Measurements from ENCODE around the gene KIAA1217.

DNA sequence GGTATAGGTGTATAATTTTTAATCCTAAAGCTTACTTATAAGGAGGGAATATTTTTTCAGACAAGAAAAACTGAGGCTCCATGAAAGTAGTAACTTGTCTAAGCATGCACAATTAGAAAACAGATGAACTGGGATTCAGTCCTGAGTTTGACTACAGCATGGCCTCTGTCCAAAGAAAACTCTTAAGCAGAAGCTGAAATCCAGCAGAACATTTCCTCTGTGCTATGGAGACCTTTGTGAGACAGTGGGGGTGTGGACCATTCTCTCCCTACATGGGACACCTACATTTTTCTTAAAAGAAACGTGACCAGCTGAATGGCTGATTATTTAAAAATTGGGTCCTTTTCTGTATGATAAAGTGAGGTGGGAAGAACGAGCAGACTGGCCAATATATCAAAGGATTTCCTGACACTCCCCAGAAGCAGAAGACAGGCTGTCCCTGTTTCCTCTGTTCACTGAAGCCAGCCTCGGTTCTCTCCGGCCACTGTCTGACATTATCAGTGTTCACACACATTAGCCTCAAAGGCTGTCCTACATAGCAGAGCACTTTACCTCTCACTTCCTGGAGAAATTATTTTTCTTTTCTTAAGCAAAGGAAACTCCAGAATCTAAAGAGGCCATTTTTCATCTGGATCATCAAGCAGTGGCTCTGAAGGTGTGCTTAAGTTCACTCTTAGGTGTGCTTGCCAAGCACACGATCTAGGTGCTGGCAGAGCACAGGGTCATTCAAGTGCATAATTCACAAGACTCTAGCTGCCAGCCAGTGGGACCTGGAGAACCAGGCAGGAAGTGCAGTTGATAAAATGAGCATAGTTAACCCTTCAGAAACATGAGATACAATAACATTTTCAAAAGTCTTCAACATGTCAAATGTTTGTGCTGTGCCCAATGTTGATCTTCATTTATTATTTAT lies 40.4 kb upstream of the KIAA1217 start:
- TF ChIP-seq, protein P1, sequence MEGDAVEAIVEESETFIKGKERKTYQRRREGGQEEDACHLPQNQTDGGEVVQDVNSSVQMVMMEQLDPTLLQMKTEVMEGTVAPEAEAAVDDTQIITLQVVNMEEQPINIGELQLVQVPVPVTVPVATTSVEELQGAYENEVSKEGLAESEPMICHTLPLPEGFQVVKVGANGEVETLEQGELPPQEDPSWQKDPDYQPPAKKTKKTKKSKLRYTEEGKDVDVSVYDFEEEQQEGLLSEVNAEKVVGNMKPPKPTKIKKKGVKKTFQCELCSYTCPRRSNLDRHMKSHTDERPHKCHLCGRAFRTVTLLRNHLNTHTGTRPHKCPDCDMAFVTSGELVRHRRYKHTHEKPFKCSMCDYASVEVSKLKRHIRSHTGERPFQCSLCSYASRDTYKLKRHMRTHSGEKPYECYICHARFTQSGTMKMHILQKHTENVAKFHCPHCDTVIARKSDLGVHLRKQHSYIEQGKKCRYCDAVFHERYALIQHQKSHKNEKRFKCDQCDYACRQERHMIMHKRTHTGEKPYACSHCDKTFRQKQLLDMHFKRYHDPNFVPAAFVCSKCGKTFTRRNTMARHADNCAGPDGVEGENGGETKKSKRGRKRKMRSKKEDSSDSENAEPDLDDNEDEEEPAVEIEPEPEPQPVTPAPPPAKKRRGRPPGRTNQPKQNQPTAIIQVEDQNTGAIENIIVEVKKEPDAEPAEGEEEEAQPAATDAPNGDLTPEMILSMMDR (conservative IDR thresholded peaks at IDR 0.05; ENCODE audit: low read length), result no peak
- no peak for TF ChIP-seq EZH2phosphoT487 (IDR thresholded peaks at IDR 0.05; ENCODE audit: borderline replicate concordance)
